ENCODE results near the gene MAEA. TPM values are rescaled to one million over a fixed set of nuclear protein-coding genes. Genes with fewer than 3 reads are reported as not detected.

Gene MAEA
- total and polyA plus RNA-seq, 2 of the 8 experiments (the other 6 are each of a cell fraction or from before 2014, with no cell fraction given): 75.8 to 133 TPM

DNA sequence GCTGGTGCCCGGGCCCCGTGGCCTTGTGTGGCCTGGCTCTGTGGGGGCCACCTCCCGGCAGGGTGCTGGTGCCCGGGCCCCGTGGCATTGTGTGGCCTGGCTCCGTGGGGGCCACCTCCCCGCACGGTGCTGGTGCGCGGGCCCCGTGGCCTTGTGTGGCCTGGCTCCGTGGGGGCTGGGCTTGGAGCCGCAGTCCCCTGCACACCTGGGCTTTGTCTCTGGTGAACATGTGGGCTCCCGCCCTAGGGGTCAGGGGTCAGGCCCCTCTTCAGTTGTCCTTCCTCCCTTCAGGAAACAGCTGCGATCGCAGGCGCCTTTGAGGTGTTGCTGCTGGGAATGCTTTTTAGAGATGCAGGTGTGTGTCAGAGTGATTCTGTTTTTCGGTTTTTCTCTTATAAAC, 74.5 kb downstream of the MAEA start (continued):
- TF ChIP-seq, protein P1, sequence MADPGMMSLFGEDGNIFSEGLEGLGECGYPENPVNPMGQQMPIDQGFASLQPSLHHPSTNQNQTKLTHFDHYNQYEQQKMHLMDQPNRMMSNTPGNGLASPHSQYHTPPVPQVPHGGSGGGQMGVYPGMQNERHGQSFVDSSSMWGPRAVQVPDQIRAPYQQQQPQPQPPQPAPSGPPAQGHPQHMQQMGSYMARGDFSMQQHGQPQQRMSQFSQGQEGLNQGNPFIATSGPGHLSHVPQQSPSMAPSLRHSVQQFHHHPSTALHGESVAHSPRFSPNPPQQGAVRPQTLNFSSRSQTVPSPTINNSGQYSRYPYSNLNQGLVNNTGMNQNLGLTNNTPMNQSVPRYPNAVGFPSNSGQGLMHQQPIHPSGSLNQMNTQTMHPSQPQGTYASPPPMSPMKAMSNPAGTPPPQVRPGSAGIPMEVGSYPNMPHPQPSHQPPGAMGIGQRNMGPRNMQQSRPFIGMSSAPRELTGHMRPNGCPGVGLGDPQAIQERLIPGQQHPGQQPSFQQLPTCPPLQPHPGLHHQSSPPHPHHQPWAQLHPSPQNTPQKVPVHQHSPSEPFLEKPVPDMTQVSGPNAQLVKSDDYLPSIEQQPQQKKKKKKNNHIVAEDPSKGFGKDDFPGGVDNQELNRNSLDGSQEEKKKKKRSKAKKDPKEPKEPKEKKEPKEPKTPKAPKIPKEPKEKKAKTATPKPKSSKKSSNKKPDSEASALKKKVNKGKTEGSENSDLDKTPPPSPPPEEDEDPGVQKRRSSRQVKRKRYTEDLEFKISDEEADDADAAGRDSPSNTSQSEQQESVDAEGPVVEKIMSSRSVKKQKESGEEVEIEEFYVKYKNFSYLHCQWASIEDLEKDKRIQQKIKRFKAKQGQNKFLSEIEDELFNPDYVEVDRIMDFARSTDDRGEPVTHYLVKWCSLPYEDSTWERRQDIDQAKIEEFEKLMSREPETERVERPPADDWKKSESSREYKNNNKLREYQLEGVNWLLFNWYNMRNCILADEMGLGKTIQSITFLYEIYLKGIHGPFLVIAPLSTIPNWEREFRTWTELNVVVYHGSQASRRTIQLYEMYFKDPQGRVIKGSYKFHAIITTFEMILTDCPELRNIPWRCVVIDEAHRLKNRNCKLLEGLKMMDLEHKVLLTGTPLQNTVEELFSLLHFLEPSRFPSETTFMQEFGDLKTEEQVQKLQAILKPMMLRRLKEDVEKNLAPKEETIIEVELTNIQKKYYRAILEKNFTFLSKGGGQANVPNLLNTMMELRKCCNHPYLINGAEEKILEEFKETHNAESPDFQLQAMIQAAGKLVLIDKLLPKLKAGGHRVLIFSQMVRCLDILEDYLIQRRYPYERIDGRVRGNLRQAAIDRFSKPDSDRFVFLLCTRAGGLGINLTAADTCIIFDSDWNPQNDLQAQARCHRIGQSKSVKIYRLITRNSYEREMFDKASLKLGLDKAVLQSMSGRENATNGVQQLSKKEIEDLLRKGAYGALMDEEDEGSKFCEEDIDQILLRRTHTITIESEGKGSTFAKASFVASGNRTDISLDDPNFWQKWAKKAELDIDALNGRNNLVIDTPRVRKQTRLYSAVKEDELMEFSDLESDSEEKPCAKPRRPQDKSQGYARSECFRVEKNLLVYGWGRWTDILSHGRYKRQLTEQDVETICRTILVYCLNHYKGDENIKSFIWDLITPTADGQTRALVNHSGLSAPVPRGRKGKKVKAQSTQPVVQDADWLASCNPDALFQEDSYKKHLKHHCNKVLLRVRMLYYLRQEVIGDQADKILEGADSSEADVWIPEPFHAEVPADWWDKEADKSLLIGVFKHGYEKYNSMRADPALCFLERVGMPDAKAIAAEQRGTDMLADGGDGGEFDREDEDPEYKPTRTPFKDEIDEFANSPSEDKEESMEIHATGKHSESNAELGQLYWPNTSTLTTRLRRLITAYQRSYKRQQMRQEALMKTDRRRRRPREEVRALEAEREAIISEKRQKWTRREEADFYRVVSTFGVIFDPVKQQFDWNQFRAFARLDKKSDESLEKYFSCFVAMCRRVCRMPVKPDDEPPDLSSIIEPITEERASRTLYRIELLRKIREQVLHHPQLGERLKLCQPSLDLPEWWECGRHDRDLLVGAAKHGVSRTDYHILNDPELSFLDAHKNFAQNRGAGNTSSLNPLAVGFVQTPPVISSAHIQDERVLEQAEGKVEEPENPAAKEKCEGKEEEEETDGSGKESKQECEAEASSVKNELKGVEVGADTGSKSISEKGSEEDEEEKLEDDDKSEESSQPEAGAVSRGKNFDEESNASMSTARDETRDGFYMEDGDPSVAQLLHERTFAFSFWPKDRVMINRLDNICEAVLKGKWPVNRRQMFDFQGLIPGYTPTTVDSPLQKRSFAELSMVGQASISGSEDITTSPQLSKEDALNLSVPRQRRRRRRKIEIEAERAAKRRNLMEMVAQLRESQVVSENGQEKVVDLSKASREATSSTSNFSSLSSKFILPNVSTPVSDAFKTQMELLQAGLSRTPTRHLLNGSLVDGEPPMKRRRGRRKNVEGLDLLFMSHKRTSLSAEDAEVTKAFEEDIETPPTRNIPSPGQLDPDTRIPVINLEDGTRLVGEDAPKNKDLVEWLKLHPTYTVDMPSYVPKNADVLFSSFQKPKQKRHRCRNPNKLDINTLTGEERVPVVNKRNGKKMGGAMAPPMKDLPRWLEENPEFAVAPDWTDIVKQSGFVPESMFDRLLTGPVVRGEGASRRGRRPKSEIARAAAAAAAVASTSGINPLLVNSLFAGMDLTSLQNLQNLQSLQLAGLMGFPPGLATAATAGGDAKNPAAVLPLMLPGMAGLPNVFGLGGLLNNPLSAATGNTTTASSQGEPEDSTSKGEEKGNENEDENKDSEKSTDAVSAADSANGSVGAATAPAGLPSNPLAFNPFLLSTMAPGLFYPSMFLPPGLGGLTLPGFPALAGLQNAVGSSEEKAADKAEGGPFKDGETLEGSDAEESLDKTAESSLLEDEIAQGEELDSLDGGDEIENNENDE (IDR thresholded peaks at IDR 0.05; ENCODE audit: insufficient replicate concordance, low read length): no peak

Data from H1 (cell line).